DMS 273 treated with DMSO at 0.1 percent for 48 hours (cell line): ENCODE measurements around the gene ADAM17.
A peak's percentile ranks its signal among the peaks of the same experiment; 100 is the strongest.
"Not testable (repeated sequence)": the region's sequence is repeated elsewhere in the genome, so short reads cannot be mapped to it uniquely, and the experiment has no call there.

ENCODE experiments used
- DNase-seq: peaks from one replicate; lab custom pipeline; 2025; lab: John Stamatoyannopoulos, UW

The ADAM17 gene

DNA sequence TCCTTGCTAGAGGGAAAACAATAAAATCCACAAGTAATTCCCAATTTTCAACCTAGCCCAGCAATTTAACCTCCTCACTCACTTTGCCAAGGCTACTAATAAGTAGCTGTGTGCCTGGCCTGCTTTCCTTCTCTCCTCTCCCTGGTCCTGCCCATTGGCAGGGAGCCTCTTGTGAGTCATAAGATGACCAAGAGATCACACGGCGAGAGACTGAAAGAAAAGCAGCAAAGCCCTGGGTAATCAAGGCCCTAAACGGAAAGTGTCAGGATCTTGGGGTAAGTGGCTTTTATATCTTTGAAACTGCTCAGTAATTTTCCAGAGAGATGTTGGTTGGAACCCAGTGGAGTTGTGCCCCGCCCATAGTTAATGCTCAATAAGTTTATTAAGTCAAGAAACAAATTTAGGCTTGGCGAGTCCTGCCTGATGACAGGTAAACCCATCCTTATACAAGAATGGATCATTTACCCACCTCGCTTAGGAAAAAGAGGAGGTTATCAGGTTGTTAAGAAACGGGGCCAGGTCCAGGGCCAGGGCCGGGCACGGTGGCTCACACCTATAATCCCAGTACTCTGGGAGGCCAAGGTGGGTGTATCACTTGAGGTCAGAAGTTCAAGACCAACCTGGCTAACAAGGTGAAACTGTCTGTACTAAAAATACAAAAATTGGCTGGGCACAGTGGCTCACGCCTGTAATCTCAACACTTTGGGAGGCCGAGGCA, 10.0 kb upstream of the ADAM17 start:
- no peak for DNase-seq

DNA sequence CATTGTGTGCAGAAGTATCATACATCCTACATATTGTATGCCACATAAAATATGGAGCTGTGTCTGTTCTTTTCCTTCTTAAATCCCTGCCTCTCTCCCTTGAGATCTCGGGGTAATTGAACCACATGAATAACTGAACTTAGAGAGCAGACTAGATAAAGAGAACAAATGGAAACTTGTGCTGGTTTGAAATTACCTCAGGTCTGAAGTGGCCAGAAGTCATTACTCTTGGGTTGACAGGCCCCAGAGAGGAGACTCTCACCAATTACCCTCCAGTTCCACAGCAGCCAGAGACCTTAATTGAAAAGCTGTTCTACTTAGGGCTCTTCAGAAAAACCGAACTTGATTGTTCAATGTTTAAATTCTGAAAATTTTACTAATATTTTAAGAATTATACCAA, 5.0 kb upstream of the ADAM17 start:
- no peak for DNase-seq

DNA sequence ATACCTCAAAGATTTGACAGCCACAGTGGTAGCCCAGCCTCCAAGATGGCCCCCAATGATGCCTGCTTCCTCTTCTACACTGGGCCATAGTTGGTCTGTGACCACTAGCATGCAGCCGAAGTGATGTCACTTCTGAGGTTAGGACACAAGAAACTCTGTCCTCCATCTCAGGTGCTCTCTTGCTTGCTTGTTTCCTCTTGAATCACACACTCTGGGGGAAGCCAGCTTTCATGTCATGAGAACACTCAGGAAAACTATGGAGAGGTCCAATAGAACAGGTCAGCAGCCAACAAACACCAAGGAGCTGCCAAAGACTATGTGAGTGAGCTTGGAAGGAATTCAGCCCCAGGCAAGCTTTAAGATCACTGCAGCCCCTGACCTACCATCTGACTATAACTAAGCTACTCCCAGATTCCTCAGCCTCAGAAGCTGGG, 3.3 kb upstream of the ADAM17 start:
- no peak for DNase-seq

DNA sequence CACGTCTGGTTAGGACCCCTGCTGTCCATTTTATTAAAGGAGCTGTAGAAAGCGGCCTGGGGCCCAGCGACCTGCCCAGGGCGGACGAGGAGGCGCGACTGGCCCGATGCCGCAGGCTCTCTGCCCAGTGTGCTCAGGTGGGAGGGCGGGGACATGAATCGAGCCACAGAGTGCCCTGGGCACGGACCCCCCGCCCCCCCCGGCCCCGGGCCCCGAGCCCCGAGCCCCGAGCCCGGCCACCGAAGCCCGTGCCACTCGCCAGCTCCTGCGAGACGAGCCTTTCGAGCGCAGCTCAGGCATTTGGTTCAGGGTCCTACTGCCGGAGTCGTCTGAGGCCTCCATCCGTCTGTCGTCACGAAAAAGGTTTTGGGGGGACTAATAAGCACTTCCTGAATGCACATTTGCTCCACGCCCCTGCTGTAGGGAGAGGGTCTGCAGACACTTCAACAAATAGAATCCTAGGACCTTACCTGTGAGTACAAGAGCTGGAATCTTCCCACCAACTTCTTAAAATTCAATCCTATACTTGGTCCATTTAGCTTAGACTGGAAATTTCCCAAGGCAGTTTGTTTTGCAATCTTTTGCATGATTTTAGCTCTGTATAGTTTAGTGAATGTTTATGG, 602 bp upstream of the ADAM17 start:
- peak; percentile 35 for DNase-seq

DNA sequence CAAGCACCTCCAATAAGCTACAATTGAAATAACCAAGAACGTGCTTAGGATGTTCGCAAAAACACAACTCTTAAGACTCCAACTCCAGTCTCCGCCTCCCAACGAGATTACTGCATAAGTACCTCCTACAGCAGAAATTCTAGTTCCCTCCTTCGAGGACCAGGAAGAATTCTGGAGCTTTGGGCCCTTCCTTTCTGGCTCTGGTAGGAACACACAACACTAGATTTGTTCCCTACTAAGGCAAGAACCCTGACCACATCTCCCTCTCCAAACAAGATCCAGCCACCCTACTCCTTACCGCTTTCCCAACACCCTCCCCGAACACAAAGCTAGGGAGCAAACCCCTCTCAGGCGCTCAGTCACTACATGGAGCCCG, 721 bp downstream of the ADAM17 start:
- DNase-seq: peak; percentile 44

DNA sequence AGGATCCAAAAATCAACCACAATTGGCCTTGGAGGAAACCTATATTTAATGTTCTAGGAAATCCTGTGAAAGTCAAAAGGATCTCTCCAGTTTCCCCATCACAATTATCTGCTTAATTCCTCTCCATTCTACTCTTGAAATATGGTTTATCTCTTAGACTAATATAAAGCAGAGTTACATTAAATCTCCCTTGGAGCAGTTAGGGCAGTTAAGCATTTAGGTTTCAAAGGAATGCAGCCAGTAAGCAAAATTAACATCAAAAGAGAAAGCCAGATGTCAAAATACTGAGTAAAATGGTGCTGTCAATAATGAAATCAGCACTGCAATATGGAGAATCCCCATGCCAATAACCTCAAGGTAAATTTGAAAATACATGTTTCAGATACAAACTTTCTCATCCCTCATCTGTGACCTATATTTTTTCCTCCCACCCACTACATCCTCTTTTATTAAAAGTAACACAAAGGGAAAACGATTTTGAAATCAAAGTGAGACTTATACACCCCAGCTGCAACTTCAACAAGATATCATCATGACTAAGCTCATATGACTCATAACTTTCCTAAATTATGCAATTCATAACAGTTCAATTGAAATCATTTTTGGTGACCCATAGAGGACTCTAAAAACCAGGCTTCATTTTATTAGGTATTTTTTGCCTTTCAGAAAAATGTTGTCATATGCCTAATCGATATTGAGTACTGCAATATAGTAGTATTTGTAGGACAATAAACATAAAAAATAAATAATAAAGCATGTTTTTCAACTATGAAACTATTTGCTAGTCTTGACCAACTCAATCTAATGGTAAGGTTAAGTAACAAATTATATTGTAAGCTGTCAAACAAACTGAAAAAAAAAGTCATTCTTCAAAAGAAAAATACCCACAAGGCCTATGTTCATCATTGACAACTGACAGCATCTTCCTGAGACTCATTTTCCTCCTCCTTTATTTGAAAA, 3.1 kb downstream of the ADAM17 start:
- no peak for DNase-seq

DNA sequence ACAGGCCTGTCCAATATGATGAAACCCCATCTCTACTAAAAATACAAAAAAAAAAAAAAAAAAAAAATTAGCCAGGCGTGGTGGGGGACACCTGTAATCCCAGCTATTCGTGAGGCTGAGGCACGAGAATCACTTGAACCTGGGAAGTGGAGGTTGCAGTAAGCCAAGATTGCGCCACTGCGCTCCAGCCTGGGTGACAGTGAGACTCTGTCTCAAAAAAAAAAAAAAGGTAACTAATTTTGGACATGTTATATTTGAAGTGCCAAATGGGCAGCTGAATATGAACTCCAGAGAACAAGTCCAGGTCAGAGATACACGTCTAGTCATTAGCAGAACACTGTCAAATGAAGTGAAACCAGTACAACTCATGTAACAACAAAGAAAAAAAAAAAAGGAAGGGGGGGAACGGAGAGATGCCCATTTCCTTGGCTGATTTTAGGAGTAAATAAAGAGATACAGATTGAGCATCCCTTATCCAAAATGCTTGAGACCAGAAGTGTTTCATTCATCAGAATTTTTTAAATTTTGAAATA, 4.7 kb downstream of the ADAM17 start:
- not testable (repeated sequence) for DNase-seq

DNA sequence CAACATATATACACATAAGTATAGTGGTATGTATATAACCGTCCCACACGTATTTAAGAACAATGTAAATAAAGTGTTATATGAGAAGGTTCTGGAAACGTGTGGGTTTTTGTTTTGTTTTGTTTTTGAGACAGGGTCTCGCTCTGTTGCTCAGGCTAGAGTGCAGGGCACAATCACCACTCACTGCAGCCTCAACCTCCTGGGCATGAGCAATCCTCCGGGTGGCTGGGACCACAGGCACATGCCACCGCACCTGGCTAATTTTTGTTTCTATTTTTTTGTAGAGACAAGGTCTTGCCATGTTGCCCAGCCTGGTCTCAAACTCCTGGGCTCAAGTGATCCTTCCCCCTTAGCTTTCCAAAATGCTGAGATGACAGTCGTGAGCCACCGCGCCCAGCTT, 6.2 kb downstream of the ADAM17 start:
- no peak for DNase-seq

DNA sequence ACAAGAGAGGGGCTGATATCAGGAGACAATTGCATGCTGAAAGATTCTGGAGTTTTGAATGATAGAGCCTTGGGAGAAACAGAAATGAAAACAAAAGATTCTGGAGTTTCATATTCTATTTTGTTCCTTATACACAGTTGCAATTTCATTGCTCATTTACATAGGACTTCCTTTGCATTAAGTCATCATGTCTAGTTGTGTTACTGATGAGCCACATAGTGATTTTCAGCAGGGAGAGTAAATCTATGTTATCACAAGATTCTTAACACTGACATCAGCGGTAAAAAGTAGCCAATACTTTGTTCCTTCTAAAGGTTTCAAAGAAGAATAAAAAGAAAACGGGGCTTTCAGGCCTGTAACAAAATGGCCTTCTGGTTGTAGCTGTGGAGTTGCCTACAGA, 7.1 kb downstream of the ADAM17 start:
- DNase-seq: no peak

DNA sequence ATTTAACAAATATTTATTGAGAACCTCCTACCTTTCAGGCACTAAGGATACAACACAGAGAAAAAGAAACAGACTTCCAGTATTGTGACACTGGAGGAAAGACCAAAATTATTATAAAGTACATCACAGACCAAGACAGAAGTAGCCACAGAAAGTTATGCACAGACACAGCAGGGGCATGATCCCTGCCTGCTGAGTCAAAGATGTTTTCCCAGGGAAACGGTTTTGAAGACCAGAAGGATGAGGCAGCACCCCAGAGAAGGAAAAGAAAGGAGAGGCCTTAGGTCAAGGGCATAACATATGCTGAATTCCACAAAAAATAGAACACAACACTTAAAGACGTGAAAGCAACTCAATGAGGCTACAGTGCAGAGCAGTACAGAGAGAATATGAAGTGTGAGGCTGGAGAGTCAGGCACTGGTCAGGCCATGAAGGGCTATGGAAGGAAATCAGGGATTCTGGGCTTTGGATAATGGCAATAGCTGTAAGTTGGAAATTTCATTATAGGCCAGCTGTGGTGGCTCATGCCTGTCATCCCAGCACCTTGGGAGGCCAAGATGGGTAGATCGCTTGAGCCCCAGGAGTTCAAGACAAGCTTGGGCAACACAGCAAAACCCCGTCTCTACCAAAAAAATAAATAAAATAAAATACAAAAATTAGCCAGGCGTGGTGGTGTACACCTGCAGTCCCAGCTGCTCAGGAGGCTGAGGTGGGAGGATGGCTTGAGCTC, 8.2 kb downstream of the ADAM17 start:
- DNase-seq: no peak

DNA sequence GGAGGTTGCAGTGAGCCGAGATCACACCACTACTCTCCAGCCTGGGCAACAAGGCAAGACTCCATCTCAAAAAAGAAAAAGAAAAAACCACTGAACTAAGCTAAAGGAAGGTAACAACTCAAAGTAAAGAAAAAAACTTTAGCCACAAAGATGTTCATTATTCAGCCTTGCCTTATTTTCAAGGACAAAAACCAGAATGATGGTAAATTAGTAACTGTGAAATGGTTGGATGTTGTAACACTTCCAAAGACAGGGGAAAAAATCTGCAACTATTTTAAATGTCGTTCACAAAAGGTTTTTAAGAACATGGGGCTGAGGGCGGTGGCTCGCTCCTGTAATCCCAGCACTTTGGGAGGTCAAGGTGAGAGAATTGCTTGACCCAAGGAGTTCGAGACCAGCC, 10.1 kb downstream of the ADAM17 start:
- DNase-seq: no peak

DNA sequence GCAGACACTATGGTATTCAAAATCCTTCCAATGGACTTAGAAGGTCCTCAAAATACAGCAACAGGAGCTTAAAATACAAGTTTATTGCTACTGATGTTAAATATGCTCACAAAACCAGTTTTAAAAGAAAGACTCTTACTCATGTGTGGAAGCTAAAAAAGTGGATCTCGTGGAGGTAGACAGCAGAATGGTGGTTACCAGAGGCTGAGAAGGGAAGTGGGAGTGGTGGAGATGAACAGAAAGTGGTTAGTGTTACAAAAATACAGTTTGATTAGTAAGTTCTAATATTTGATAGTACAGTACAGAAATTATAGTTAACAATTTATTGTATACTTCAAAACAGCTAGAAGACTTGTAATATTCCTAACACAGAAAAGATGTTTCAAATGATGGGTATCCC, 12.1 kb downstream of the ADAM17 start:
- DNase-seq: no peak

DNA sequence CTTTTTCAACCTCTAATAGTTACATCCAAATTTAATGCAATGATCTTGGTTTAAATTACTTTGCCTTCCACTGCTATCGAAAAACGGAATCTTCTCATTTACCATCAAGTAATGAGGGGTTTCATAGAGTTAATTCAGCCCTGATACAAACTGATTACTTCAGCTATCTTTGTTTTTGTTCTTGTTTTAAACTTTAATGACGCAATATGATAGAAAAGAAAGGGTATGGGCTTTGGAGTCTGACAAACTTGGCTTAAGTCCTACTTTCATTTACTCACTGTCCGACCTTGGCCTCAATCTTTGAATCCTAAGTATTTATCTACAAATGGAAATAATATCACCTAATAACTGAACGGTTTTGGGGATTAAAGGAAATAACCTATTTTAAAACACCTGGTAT, 16.1 kb downstream of the ADAM17 start:
- no peak for DNase-seq

DNA sequence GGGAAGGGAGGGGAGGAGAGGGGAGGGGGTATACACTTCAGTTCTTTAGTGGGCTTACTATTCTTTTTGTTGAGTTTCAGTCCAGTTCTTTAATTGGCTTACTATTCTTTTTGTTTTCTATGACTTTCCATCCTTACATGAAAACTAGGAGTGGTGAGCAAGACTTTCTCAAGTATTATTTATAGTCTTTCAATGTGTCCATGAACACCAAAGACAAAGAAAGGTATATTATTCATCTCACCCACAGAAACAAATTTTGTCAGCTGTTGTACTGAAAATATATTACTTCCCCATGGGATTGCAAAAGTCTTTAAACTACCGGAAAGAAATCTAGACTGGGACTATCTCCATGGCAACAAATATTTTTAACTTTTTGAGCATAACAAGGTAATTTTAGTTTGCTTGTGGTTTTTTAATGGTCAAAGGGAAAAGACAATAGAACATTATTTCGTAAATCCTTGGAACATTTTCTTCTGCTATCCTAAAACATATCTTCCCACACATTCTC, 17.6 kb downstream of the ADAM17 start:
- no peak for DNase-seq

DNA sequence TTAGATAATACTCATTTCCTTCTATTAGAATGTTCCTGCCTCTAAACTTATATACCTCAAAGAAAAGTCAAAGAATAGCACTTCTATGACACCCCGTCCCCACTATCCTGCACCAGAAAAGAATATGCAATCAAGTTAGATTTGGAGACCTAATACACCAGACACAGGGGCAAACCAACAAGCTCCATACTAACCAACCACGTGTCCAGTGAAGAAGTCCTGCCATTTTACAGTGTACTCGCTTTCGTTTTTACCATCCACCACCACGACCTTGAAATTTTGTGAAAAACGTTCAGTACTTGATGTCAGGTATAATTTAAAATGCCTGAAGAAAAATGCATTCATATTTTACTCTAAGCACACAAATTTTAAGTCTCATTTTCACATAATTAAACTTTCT, 19.1 kb downstream of the ADAM17 start:
- DNase-seq: no peak

DNA sequence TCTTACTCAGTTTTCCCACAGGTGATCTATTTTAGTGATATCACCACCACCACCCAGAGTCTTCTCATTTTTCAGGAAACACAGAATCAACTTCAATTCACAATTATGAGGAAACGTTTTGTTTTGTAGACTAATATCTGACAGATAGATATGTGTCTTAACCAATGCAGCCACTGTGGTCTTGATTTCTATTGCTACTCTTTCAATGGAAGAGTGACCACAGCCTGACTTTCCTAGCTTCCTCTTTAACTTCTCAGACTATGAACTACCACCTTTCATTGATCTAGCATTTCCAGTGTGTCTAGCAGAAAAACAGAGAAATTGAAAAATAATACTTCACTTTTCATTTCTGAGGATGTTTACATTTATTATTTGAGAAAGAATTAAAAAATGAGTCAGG, 20.5 kb downstream of the ADAM17 start:
- no peak for DNase-seq

DNA sequence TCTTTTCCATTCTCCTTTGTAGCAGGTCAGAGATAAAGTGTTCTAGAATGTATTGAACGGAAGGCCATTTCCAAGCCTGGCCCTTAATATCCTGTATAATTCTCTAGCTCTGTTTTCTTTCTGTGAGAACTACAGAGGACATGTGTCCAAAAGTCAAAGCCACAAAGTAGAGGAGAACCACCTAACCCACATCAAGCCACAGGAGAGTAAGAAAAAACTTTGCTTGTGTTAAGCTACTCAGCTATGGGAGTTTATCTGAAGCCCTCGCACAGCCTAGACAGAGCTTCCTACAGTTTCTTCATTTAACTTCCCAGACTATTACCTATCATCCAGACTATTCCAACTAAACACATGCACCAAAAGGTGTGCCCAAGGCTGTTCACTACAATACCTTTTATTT, 22.0 kb downstream of the ADAM17 start:
- DNase-seq: no peak

DNA sequence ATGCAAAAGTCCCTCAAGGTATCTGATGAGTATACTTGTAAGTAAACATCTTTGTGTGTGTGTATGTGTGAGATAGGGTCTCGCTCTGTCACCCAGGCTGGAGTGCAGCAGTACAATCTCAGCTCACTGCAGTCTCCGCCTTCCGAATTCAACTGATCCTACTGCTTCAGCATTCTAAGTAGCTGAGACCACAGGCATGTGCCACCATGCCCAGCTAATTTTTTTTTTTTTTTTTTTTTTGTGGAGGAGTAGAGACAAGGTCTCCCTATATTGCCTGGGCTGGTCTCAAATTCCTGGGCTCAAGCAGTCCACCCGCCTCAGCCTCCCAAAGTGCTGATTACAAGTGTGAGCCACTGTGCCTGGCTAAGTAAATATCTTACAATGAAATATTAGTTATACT, 23.2 kb downstream of the ADAM17 start:
- DNase-seq: no peak

DNA sequence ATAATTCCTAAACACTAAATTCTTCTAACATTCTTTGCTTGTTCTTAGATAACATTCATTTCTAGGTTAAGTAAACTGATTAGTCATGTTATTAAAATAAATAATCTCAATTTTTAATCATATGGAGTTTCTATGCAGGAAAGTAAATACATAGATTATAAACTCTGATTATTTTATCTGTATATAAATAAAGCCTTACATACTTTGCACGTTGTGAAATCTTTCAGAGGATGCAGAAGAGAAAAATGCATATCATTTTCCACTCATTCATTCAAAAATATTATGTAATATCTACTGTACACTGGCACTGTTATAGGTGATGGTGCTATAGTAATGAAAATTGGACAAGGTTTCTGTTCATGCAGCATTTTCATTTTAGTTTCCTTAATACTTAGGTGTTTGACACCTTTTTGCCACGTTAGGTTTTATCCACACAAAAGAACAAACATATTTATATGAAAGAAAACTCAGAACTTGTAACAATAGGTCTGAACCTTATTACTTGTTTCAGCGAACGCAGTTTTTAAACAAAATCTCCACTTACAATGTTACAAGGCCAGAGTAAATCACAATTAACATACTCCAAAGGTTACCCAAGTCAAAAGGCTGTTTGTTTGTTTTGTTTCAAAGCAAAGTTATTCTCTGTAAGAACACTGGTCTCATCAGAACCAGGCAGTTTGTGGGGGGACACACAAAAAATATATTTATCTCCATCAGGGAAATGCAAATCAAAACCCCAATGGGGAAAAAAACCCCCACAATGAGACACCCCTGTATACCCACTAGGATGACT, 27.4 kb downstream of the ADAM17 start:
- no peak for DNase-seq

DNA sequence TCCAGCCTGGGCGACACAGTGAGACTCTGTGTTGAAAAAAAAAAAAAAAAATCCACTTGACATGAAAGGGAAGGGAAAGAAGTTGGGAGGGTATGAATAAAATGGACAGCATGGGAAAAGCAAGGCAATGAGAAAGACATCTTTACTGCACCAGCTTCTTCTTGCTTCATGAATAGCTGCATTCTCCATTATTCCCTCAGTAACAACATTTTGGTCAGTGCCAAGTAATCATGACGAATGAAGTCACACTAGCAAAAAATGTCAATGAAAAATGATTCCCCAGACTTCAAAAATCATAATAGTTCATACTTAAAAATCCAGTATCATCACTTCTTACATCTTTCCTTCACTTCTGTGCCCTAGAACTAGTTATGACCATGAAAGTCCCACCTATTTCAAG, 30.4 kb downstream of the ADAM17 start:
- no peak for DNase-seq

DNA sequence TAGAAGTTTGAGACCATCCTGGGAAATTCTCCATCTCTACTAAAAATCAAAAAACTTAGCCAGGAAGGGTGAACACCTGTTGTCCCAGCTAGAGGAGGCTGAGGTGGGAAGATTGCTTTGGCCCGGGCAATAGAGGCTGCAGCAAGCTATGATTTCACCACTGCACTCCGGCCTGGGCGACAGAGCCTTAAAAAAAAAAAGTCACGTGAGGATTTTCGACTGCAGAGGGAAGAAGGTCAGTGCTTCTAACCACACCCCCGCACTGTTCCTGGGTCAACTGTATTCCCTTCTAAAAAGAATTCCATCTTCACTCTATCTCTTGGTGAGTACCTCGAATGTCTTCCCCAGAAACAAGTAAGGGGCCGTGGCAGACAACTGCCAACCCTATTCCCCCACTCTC, 31.3 kb downstream of the ADAM17 start:
- no peak for DNase-seq
